Measurements from ENCODE around the gene SOCS2.

- TF ChIP-seq POLR2AphosphoS5 (IDR thresholded peaks at IDR 0.05), result no peak
- no peak for TF ChIP-seq CTCF (IDR thresholded peaks at IDR 0.05)
- no peak for TF ChIP-seq EP300 (IDR thresholded peaks at IDR 0.05)
- no peak for TF ChIP-seq POLR2A (IDR thresholded peaks at IDR 0.05; ENCODE audit: low read depth)
Measured at GRCh38 chr12:93572712-93573551, 457 bp downstream of the SOCS2 start.
